A549 (cell line): ENCODE results near the gene PDSS2.
"Not testable (repeated sequence)": the region's sequence is repeated elsewhere in the genome, so short reads cannot be mapped to it uniquely, and the experiment has no call there.

Source experiments
- CTCF ChIP-seq: fragments of >200 bp; sonication (Bioruptor Twin); formaldehyde crosslinking; IDR thresholded peaks from 3 replicates; pipeline ENCODE4 v1.5.1; 2016
- EP300 ChIP-seq, 2 experiments: fragments of >200 bp; sonication (Bioruptor Twin); formaldehyde crosslinking; IDR thresholded peaks; 2 replicates in 1 of 2; 3 replicates in 1 of 2; pipeline ENCODE4 v1.6.1; 2016 to 2017
- HOXA7 ChIP-seq: fragments of 250-450 bp; sonication (Bioruptor Pico); IDR thresholded peaks from 2 replicates; pipeline ENCODE4 v1.5.0; 2020; ENCODE audit warnings: mild to moderate bottlenecking, moderate library complexity
- NPAS2 ChIP-seq: fragments of 250-450 bp; sonication (Bioruptor Pico); IDR thresholded peaks from 2 replicates; pipeline ENCODE4 v1.8.0; 2022; ENCODE audit warnings: mild to moderate bottlenecking, moderate library complexity, borderline replicate concordance
- POLR2A ChIP-seq: IDR thresholded peaks from 2 replicates; pipeline ENCODE4 v1.6.1; 2012; ENCODE audit warnings: mild to moderate bottlenecking, low read length
- RCOR1 ChIP-seq: fragments of 150-350 bp; IDR thresholded peaks from 2 replicates; pipeline ENCODE4 v1.6.1; 2014; ENCODE audit warnings: antibody characterized with exemption, low read length, low read depth
- TF ChIP-seq, protein P1 (sequence below): fragments of 450-650 bp; IDR thresholded peaks from 2 replicates; pipeline ENCODE4 v1.6.1; 2014; ENCODE audit warnings: antibody characterized with exemption

DNA sequence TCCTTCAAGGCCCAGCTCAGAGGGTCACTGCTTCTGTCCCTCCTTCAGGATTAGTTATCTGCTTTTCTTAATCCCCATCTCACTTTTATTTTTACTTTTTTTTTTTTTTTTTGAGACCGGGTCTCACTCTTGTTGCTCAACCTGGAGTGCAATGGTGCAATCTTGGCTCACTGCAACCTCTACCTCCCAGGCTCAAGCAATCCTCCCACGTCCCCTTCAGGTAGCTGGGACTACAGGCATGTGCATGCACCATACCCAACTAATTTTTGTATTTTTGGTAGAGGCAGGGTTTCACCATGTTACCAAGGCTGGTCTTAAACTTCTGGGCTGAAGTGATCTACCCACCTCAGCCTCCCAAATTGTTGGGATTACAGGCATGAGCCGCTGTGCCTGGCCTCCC is 16.5 kb upstream of the PDSS2 start:
- not testable (repeated sequence) for TF ChIP-seq POLR2A; NPAS2 (CRISPR knock-in tag); CTCF; RCOR1; HOXA7 (CRISPR knock-in tag); EP300 (IDR thresholded peaks at IDR 0.05)
- TF ChIP-seq, protein P1, sequence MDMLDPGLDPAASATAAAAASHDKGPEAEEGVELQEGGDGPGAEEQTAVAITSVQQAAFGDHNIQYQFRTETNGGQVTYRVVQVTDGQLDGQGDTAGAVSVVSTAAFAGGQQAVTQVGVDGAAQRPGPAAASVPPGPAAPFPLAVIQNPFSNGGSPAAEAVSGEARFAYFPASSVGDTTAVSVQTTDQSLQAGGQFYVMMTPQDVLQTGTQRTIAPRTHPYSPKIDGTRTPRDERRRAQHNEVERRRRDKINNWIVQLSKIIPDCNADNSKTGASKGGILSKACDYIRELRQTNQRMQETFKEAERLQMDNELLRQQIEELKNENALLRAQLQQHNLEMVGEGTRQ = not testable (repeated sequence)
